GM19193 (cell line): ENCODE data around the gene PPM1A.

Source experiments
- POLR2A ChIP-seq: IDR thresholded peaks from 4 replicates; pipeline ENCODE4 v1.6.1; 2011; ENCODE audit not compliant: insufficient read depth, insufficient read length; ENCODE audit errors: extremely low read depth

PPM1A gene

GRCh38 chr14:60220084-60220483 is 28.9 kb upstream of the PPM1A start:
- TF ChIP-seq POLR2A: no peak

- no peak for TF ChIP-seq POLR2A
Measured at GRCh38 chr14:60220917-60221316, 28.1 kb upstream of the PPM1A start.

- no peak for TF ChIP-seq POLR2A
Measured at GRCh38 chr14:60221457-60221856, 27.6 kb upstream of the PPM1A start.

GRCh38 chr14:60222820-60223219 is 26.2 kb upstream of the PPM1A start:
- no peak for TF ChIP-seq POLR2A

- no peak for TF ChIP-seq POLR2A
Measured at GRCh38 chr14:60225265-60225664, 23.8 kb upstream of the PPM1A start.

GRCh38 chr14:60226298-60226697 is 22.7 kb upstream of the PPM1A start:
- TF ChIP-seq POLR2A: no peak

GRCh38 chr14:60227291-60227690 is 21.7 kb upstream of the PPM1A start:
- no peak for TF ChIP-seq POLR2A

GRCh38 chr14:60229614-60230013 is 19.4 kb upstream of the PPM1A start:
- TF ChIP-seq POLR2A: no peak

- no peak for TF ChIP-seq POLR2A
Measured at GRCh38 chr14:60232185-60232584, 16.8 kb upstream of the PPM1A start.

GRCh38 chr14:60233251-60233650 is 15.8 kb upstream of the PPM1A start:
- TF ChIP-seq POLR2A: no peak

- TF ChIP-seq POLR2A: no peak
Measured at GRCh38 chr14:60233891-60234290, 15.1 kb upstream of the PPM1A start.

- no peak for TF ChIP-seq POLR2A
Measured at GRCh38 chr14:60235440-60235839, 13.6 kb upstream of the PPM1A start.

- TF ChIP-seq POLR2A: no peak
Measured at GRCh38 chr14:60238955-60239354, 10.1 kb upstream of the PPM1A start.

- TF ChIP-seq POLR2A: no peak
Measured at GRCh38 chr14:60240139-60240856, 8.7 kb upstream of the PPM1A start.

- TF ChIP-seq POLR2A: no peak
Measured at GRCh38 chr14:60241091-60241490, 7.9 kb upstream of the PPM1A start.

- no peak for TF ChIP-seq POLR2A
Measured at GRCh38 chr14:60242429-60242828, 6.6 kb upstream of the PPM1A start.

GRCh38 chr14:60245380-60246177 is 3.4 kb upstream of the PPM1A start:
- no peak for TF ChIP-seq POLR2A

- TF ChIP-seq POLR2A: peak; percentile 52
Measured at GRCh38 chr14:60247994-60248696, 876 bp upstream of the PPM1A start.
